Activated B cell treated with CpG ODN at 0.5 μM for 24 hours (primary cell): ENCODE results near the gene EEF1A2. TPM values are rescaled to one million over a fixed set of nuclear protein-coding genes. Genes with fewer than 3 reads are reported as not detected.

Experiments used
- ATAC-seq: fragments of 200-7000 bp; cut with Tn5 transposase; one replicate; pipeline ENCODE4 v1.10.0; 2021; ENCODE audit warnings: low read depth, mild to moderate bottlenecking, moderate library complexity
- CTCF ChIA-PET: fragments of 350-600 bp; sonication (Branson Sonifier 250); formaldehyde crosslinking; loops from one replicate; lab custom pipeline; 2021; ENCODE audit warnings: antibody characterized with exemption; lab: Charles Lee
- POLR2A ChIA-PET: fragments of 350-600 bp; sonication (Branson Sonifier 250); formaldehyde crosslinking; loops from one replicate; lab custom pipeline; 2021; ENCODE audit warnings: antibody characterized with exemption; lab: Charles Lee
- DNase-seq: peaks from one replicate; pipeline ENCODE4 v3.0.0; 2022
- H3K27ac Mint-ChIP-seq: one replicate; pipeline ENCODE4 v1.8.0; 2020; ENCODE audit warnings: mixed read lengths
- H3K27me3 Mint-ChIP-seq: one replicate; pipeline ENCODE4 v1.8.0; 2021; ENCODE audit warnings: mixed read lengths
- H3K36me3 Mint-ChIP-seq: one replicate; pipeline ENCODE4 v1.8.0; 2021; ENCODE audit warnings: low read depth, mixed read lengths
- H3K4me1 Mint-ChIP-seq: one replicate; pipeline ENCODE4 v1.8.0; 2021; ENCODE audit warnings: mixed read lengths
- H3K4me3 Mint-ChIP-seq: one replicate; pipeline ENCODE4 v1.8.0; 2020; ENCODE audit warnings: mild to moderate bottlenecking, mixed read lengths
- H3K9me3 Mint-ChIP-seq: one replicate; pipeline ENCODE4 v1.8.0; 2020; ENCODE audit warnings: mixed read lengths
- intact Hi-C: fragments of 100-400 bp; cut with micrococcal nuclease; formaldehyde crosslinking; loops from one replicate; pipeline ENCODE4 v1.15.1; 2024
- total RNA-seq: library from RNA; stranded (reverse); gene quantifications from 2 replicates; pipeline ENCODE4 v1.2.3, GENCODE V29; 2022
- TF ChIP-seq, protein P1 (sequence below): fragments of 200-600 bp; IDR thresholded peaks from one replicate; pipeline ENCODE4 v1.8.0; 2022; ENCODE audit warnings: antibody characterized with exemption, mild to moderate bottlenecking

Gene EEF1A2
- total RNA-seq, 1 donor from 2014 or later: 1.6 TPM

DNA sequence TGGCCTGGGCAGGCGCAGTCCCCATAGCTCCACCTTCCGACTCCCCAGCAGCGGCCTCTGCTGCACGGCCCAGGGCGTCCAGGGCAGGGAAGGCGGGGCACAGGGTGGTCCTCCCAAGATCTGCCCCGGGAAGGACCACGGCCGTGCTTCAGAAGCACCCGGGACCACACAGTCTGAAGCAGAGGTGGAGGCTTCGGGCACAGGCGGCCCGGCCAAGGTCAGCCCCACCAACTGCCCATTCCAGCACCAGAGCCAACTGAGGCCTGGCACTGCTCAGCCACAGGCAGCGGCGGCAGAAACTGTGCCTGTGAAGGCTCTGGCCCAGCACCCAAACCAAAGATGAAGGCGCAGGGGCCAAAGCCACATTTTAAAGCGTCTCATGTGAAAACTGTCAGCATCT lies 47.1 kb downstream of the EEF1A2 start:
- Mint-ChIP-seq H3K36me3 (no peaks in the 10 kb centered on the region), H3K9me3 (no peaks in the 10 kb centered on the region), H3K4me3 (no peak overlapping the region), H3K4me1 (peaks cover 3% of the 10 kb centered on the region), H3K27ac (no peak overlapping the region), H3K27me3 (peaks cover 27% of the 10 kb centered on the region)
- intact Hi-C loops: no loop called here
- ChIA-PET POLR2A (no interaction called here), CTCF (no interaction called here)
- no peak for DNase-seq
- no peak for ATAC-seq
- TF ChIP-seq, protein P1, sequence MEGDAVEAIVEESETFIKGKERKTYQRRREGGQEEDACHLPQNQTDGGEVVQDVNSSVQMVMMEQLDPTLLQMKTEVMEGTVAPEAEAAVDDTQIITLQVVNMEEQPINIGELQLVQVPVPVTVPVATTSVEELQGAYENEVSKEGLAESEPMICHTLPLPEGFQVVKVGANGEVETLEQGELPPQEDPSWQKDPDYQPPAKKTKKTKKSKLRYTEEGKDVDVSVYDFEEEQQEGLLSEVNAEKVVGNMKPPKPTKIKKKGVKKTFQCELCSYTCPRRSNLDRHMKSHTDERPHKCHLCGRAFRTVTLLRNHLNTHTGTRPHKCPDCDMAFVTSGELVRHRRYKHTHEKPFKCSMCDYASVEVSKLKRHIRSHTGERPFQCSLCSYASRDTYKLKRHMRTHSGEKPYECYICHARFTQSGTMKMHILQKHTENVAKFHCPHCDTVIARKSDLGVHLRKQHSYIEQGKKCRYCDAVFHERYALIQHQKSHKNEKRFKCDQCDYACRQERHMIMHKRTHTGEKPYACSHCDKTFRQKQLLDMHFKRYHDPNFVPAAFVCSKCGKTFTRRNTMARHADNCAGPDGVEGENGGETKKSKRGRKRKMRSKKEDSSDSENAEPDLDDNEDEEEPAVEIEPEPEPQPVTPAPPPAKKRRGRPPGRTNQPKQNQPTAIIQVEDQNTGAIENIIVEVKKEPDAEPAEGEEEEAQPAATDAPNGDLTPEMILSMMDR: no peak

DNA sequence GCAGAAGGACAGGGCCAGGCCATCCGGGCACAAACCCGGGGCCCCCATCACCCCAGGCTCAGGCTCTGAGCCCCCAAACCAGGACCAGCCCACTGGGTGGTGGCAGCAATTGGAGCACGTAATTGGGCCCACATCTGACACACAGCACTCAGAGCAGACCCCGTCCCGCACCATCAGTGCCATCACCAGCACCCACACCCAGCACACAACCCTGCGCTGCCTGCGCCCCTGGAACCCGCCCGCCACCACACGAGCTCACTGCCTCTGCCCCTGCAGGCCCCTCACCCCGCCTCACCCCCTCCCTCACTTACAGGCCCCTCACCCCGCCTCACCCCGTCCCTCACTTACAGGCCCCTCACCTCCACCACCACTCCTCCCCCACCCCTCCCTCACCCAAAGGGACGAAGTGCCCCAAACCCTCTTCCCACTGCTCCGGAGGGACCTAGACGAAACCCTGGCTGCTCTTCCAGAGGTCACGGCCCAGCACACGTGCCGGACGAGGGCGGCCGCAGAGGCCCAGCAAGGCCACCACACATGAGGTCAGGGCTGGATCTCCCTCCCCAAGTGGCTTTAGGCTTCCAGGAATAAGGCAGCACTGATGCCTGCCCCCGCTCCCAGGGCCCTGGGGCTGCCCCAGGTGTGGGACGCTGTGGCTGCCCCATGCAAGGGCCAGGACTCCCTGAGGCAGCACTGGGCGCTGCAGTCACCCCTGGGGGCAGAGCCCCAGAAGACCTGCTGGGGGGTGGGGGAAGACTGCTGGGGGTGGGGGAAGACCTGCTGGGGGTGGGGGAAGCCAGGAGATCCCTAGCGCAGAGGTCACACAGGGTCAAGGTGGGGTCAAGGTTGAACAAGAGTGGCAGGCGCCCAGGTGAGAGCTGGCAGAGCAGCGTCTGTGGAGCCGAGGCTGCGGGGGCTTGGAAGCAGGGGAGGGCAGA lies 48.8 kb downstream of the EEF1A2 start:
- H3K27ac Mint-ChIP-seq: no peak overlapping the region
- TF ChIP-seq, protein P1: no peak
- peaks cover 5% of the 10 kb centered on the region for H3K4me1 Mint-ChIP-seq
- DNase-seq (no peak), ATAC-seq (no peak)
- H3K27me3 Mint-ChIP-seq: peaks cover 22% of the 10 kb centered on the region
- no peaks in the 10 kb centered on the region for H3K9me3 Mint-ChIP-seq
- H3K36me3 Mint-ChIP-seq: no peaks in the 10 kb centered on the region
- ChIA-PET POLR2A (no interaction called here), CTCF (no interaction called here)
- H3K4me3 Mint-ChIP-seq: no peak overlapping the region
- intact Hi-C loops: no loop called here

DNA sequence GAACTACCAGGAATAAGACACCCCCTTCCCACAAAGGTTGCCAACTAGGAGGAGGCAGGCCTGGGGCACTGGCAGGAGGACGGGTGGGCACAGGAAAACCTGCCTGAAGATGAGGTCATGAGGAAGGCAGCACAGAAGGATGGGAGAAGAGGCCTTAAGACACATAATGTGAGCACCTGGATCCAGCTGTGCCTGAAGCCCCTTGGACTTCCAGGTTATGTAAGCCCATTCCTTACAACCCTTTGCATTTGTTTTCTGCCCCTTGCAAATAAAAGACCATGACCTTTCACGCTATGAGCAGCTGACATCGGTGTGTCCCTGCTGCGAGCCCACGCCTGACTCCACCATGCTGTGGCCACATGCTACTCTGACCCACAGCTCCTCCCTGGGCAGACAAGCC lies 49.9 kb downstream of the EEF1A2 start:
- TF ChIP-seq, protein P1: no peak
- intact Hi-C loops: no loop called here
- Mint-ChIP-seq H3K9me3 (no peaks in the 10 kb centered on the region), H3K27me3 (peaks cover 17% of the 10 kb centered on the region), H3K4me1 (peaks cover 3% of the 10 kb centered on the region), H3K36me3 (no peaks in the 10 kb centered on the region), H3K4me3 (no peak overlapping the region), H3K27ac (no peak overlapping the region)
- ATAC-seq (no peak), DNase-seq (no peak)
- ChIA-PET POLR2A (no interaction called here), CTCF (no interaction called here)

DNA sequence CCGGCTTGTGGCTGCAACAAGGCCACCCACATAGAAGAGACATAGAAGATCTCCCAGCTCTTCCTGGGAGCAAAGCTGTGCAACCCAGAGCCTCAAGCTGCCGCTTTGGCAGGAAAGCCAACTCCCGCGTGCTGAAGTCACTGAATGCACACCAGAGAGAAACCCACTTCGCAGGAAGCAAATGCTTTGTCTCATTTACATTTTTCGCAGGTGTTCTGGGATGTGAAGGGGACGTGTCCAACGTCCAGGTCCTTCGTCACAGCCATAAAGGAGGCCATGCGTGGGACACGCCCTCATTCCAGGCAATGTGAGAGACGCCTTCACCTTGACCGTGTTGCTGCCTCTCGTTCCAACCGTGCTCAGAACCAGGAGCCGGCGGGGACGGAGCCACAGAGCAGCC lies 50.9 kb downstream of the EEF1A2 start:
- CTCF ChIA-PET: no interaction called here
- Mint-ChIP-seq H3K36me3 (no peaks in the 10 kb centered on the region), H3K9me3 (no peaks in the 10 kb centered on the region), H3K27me3 (peaks cover 15% of the 10 kb centered on the region), H3K27ac (no peak overlapping the region), H3K4me3 (no peak overlapping the region), H3K4me1 (peaks cover 3% of the 10 kb centered on the region)
- intact Hi-C loops: no loop called here
- no peak for DNase-seq
- POLR2A ChIA-PET: no interaction called here
- TF ChIP-seq, protein P1: no peak
- ATAC-seq: no peak

DNA sequence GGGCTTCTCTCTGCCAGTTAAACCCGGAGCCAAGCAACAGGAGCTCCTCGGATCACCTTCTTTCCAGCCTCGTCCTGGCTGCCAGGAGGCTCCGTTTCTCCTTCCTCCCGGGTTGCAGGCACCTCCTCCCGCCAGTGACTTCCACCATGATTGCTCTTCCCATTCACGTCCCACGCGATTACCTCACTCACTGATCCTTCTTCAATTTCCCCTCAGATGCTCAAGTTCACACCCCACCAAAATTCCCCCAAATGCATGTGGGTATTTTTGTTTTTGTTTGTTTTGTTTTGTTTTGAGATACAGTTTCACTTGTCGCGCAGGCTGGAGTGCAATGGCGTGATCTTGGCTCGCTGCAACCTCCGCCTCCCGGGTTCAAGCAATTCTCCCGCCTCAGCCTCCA lies 51.6 kb downstream of the EEF1A2 start:
- CTCF ChIA-PET: no interaction called here
- no peaks in the 10 kb centered on the region for H3K9me3 Mint-ChIP-seq
- no peak for DNase-seq
- POLR2A ChIA-PET: no interaction called here
- TF ChIP-seq, protein P1: no peak
- intact Hi-C loops: no loop called here
- H3K4me1 Mint-ChIP-seq: peaks cover 4% of the 10 kb centered on the region
- no peak overlapping the region for H3K27ac Mint-ChIP-seq
- H3K27me3 Mint-ChIP-seq: peaks cover 15% of the 10 kb centered on the region
- no peak overlapping the region for H3K4me3 Mint-ChIP-seq
- ATAC-seq: no peak
- H3K36me3 Mint-ChIP-seq: no peaks in the 10 kb centered on the region
